Measurements from ENCODE around the gene CDH4.

Gene CDH4

DNA sequence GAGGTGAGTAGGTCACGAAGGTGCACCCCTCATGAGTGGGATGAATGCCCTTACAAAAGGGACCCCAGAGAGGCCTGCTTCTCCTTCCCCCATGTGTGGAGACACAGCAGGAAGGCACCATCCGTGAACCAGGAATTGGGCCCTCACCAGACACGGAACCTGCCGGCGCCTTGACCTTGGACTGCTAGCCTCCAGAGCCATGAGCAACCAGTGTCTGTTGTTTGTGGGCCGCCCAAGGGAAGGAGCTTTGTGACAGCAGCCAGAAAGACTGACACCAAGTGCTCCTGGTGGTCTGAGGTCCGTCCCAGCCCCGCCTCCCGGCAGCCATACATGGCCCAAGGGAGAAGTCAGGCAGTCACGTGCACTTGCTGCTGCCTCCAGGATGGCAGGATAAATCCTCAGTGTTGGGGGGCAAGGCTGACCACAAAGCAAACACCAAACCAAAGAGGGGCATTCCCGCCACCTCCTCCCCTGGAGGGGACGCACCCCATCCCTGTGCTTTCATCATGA lies 29.3 kb downstream of the CDH4 start:
- DNase-seq (ENCODE audit: low read depth in 2 of 2) = no peak

DNA sequence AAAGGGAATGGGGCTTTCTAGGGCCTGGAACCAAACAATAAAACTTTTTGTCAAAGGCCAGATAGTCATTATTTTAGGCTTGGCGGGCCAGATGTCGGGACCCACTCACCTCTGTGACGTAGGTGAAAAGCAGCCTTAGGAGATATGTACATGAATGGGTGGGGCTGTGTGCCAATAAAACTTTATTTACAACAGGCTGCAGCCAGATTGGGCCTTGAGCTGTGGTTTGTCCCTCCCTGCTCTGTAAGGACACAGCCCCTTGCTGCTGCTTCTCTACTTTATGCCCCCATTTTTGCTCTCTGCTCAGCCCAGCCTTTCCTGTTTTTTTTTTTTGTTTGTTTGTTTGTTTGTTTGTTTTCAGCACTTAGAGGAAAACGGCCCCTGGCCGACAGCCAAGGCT lies 32.7 kb downstream of the CDH4 start:
- no peak for DNase-seq (ENCODE audit: low read depth in 2 of 2)

DNA sequence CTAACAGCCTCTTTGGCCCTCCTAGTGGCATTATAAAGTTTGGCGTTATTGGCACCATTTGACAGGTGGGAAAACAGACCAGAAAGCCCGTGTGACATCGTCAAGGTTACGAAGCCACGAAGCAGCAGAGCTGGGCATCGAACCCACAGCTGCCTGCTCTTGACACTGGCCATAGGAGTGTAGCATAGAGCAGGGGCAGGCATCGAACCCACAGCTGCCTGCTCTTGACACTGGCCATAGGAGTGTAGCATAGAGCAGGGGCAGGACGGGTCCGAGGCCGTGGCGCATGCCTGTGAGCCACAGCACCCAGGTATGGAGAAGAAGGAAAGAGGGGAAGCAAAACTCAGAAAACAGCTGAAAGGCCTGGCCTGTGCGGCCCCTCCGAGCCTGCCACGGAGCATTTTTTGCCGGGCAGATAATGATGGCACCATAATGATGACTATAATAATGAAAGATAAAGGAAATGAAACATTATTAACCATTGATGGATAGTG lies 33.1 kb downstream of the CDH4 start:
- DNase-seq (ENCODE audit: low read depth in 2 of 2) = no peak

DNA sequence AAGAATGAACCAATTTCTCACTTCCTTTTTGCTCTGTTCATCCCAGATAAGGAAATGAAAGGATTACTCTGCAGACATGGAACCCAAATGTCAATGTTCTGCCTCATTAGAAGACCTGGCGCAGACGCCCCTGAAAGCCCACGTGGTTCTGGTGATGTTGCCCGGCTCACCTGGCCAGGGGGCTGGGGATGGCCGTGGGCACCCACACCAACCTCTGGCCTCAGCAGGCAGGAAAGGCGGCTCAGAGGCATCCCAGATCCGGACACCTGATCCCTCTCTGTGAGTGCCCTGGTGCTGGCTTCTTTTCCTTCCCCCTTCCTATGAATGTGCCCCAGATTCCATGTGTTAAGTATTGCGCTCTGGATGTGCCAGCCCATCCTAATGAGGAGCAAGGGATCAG lies 33.6 kb downstream of the CDH4 start:
- DNase-seq (ENCODE audit: low read depth in 2 of 2) = no peak

DNA sequence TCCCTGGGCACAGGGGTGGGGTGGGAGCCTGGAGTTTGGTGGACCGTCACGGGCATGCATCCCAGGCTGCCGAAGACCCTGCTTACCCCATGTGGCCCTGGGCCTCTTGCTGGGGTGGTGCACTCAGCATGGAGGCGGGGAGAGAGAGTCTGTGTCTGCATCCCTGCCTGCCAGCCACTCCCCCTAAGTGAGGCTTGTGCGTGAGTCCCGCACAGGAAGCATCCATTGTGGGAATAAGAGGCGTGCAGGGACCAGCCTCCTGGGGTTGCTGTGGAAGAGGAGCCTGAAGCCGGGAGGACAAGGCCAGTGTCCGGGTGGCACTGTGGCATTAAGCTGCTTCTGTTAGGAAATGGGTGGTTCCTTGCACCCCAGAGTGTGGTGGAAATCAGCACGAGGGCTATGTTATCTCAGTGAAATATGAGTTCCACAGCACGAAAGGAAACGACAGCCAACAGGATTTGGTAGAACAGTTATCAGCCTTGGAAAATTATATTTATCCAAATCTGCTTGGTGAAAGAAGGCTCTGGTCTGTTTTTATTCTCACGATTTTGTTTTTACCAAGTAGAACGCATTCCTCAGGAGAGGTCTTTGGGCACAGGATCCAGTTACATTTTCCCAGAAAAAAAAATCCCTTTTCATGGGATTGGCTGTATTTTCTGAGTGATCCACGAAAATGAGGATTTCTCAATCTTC lies 35.7 kb downstream of the CDH4 start:
- no peak for DNase-seq (ENCODE audit: low read depth in 2 of 2)

DNA sequence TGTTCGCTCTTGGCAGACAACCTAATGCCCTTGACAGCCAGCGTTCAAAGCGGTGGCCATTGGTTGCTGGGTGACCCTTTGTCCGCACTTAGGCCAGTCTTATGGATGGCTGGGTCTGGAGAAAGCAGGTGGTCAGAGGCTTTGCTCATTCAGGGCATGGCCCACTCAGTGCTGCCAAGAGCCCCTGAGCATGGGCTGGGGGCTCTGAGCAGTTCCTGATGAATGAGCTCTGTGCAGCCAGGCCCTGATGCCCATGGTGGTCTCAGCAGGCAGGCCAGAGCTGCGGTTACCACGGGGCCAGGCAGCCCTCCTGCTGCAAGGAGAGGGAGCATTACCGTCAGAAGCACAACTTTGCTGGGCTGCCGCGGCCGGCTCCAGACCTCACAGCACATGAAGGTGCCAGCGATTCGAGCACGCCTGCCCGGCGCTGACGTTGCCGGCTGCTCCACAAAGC lies 36.3 kb downstream of the CDH4 start:
- no peak for DNase-seq (ENCODE audit: low read depth in 2 of 2)

DNA sequence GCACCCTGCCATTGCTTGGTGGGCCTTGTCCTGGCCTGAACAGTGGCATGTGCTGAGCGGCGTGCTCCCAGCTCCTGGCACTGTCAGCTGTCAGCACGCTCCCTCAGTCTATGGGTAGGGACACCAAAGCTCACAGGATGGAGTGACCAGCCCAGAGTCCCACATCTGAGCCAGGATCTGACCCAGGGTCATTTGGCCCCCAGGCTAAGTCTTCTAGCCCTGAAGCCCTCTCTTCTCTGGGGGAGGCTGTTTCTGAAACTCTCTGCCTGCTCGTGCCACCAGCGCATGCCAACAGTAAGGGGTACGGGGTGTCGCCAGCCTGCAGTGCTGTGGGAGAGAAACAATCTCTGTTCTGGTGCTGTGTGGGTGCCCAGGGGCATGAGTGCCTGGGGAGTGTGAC lies 37.1 kb downstream of the CDH4 start:
- no peak for DNase-seq (ENCODE audit: low read depth in 2 of 2)

DNA sequence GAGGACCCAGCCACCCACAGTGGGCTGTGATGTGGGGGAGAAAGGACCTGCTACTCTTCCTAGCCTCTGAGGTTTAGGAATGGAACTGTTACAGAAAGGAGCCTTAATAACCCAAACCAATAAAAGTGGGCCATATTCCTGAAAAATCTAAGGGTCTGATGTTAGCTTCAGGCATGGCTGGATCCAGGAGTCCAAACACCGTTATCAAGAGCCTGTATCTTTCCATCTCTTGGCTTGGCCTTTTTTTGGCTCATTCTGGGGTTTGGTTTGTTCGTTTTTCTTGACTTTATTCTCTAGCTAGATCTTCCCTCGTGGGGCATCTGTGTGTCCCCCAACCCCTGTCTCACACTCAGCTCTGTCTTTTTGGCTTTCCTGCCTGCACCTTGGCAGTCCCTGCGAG lies 38.7 kb downstream of the CDH4 start:
- no peak for DNase-seq (ENCODE audit: low read depth in 2 of 2)

DNA sequence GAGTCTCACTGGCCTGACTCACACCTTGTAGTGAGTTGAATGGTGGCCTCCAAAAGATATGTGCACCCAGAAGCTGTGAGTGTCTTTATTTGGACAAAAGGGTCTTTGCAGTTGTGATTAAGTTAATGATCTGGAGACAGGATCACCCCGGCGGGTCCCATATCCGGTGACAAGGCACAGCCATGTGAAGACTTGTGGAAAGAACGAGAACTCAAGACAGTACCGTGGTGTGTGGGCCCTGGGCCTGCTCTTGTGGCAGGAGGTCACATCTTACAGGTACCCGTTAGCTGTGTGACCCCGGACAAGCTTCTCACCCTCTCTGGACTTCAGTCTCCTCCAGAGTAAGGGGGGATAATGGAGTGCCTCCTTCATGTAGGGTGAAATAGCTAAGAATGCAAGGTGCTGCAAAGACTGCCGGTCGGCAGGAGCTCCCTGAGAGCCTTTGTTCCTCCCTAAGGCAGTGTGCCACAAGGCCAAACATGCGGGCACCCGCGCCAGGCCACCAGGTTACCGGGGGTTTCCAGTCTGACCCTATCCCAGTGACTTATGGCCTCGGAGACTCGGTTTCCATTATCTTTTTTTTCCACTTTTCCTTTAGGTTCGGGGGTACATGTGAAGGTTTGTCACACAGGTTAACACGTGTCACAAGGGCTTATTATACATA lies 39.2 kb downstream of the CDH4 start:
- no peak for DNase-seq (ENCODE audit: low read depth in 2 of 2)

DNA sequence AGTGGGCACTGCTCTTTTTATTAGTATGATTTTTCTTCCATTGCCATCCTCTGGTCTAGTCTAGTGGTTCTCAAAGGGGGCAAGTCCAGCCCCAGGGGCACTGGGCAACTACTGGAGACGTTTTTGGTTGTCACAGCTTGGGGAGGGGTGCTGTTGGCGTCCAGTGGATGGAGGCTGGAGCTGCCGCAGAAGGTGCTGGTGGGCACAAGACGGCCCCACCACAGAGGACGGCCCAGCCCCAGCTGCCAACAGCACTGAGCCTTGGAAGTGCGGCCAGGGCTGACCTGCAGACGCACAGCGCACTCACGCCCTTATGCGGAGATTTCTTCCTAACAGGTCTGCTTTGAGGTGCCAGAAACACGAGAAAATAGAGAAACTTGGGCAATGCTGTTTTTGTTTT lies 40.3 kb downstream of the CDH4 start:
- DNase-seq (ENCODE audit: low read depth in 2 of 2) = no peak

DNA sequence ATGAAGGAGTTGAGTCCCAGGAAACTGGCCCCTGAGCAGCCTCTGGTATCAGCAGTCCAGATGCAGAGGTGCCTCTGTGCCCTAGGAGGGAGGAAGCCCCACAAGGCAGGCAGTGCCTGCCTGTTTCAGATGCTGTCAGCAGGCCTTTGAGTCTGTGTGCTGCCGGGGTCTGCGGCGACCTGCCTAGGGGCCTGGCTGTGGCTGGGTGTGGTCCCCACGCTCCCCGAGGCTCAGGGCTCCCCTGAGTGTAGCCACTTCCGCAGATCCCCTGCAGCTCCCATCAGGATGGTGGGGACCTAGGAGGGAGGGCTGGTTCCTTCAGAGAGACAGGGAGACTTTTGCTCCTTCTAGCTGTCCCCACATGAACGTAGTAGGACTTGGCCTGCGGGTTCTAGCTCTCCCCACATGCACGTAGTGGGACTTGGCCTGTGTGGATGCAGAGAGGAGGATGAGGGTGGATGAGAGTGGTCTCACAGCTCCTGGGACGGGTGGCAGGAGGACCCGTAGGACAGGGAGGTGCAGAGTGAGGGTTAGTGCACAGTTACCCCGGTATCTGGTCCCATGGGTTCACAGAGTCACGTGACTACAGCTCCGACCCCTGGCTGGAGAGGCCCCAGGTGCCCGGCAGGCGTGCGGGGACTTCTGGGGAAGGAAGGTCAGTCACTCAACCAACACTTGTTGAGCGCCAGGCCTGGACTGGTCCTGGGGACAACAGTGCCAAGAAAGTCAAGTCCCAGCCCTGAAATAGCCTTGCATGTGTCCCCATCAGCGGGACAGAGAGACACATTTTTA lies 41.0 kb downstream of the CDH4 start:
- DNase-seq (ENCODE audit: low read depth in 2 of 2) = no peak

DNA sequence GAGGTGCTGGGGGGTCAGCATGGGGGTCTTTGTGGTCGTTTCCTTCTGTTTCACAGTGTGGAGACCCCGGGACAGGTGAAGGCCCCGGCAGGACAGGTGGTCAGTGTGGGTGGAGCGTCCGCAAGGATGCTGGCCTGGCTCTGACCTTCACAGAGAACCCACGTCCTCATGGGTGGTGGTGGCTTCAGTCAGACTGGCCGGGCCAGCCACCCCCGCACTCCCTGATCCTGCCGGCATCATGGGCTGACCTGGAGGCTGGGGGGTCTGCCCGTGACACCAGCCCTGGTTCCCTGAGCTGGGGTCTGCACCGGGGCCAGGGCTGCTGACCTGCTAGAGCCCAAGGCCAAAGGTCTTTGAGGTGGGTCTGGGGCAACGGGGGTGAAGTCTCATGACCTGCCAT lies 41.9 kb downstream of the CDH4 start:
- no peak for DNase-seq (ENCODE audit: low read depth in 2 of 2)

DNA sequence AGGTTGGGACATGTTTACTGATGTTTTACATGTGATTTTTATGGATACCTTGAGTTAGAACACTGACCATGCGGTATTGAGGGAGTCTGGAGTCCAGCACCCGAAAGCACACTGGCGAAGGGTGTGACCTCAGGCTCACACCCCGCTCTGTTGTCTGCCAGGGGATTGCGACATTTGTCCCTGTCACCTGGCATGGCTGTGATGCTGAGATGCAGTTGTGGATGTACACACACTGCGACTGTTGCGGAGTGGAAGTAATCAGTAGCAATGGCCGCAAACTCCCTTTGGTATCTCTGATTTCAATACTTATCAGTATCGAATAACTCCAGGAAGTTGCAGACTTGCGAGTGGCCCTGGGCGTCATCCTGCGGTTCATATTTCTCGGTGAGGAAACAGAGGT lies 43.2 kb downstream of the CDH4 start:
- no peak for DNase-seq (ENCODE audit: low read depth in 2 of 2)

DNA sequence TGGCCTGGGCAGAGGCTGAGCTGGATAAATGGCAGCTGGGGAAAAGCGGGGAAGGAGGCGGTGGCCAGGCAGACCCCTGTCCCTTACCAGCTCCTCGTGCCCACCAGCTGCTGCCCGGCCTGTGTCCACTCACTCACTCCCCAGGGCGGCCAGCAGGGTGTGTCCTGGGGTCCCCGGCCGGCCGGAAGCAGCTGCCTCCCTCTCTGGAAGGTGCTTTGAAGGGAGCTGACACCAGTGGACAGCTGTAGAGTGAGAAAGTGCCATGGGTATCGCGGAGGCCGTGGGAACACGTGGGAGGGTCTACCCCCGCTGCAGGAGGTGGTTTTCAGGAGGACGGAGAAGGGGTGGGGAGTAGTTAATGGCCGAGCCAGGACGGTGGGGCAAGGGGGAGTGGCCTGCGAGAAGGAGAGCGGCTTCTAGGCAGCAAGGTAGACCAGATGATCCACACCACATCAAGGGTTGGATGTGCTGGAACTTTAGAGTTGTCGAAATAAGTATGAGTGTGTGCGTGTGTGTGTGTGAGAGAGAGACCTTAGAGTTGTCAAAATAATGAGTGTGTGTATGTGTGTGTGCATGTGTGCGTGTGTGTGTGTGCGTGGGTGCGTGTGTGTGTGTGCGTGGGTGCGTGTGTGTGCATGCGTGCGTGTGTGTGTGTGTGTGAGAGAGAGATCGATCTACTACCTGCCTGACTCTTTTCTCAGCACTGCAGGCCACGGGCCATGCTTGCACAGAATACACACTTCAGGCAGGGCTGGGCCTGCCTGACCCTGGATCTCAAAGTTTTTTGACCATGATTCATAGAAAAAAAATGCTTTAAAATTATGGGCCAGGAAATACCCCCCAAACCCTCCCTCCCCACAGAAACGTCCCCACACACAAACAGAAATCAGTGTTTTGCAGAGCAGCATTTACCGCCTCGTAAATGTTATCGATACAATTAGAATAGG lies 43.9 kb downstream of the CDH4 start:
- DNase-seq (ENCODE audit: low read depth in 2 of 2) = no peak

DNA sequence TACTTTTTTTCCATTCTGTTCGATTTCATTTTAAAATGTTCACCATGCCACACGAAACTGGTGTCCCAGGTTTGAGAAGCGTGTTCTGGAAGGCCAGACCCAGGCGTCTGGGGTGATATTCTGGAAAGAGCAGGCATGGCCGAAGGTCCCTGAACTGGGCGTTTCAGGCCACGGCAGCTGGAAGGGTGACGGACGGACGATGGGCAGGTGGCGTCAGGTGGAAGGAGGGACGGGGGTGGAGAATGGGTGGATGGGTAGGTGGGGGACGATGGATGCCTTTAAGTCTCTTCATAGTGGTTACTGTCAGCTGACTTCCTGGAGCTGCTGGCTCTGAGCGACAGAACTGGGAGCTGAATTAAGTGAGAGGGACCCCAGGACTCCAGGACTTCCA lies 44.6 kb downstream of the CDH4 start:
- DNase-seq (ENCODE audit: low read depth in 2 of 2) = no peak

DNA sequence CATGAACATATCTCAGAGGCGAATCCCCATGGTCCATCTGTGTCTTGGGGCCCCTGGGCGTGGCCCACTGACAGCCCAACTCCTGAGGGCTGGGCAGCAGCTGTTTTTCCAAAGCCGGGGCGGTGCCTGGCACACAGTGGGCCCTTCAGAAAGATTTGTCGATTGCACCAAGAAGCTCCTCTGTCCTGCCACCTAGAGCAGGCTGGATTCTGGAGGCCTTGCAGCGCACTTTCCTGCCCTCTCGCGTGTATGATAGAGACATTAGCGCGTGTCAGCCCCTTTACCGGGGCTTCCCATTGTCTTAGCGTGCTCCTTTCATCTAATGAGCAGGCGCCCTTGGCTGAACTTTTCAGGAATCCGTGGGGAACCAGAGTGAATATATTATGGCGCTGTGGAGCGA lies 45.4 kb downstream of the CDH4 start:
- DNase-seq (ENCODE audit: low read depth in 2 of 2) = no peak

DNA sequence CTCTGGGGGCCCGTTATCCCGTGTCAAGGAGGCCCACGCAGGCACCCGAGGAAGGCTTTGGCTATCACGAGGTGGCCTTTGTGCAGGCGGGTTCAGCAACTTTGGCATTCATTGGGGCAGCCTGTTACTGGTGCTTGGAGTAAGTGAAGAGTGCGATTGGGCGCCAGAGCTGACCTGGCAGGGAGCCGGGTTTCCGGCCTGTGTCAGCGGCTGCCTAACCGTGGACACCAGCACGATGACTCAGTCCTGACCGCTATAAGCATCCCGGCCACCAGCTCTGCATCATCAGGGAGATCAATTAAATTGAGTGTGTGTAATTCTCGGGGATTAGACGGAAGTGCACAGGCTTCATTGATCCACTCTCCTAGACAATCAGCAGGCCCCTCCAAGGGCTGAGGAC lies 45.9 kb downstream of the CDH4 start:
- DNase-seq (ENCODE audit: low read depth in 2 of 2) = no peak

DNA sequence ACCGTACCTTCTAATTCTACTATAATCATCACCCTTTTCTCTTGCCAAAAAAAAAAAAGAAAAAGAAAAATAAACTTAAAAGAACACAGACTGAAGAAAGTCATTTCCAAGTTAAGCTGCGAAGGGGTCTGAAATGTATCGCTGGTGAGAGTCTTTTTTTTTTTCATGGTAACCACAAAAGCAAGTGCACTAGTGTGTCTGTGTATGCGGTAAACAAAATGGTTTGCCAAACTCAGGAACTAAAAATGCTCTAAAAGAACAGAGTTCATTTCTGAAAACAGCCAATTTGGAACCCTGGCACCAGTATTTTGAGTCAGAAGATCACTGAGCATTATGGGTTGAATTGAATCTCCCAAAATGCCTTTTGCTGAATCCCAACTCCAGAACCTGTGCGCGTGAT lies 46.6 kb downstream of the CDH4 start:
- DNase-seq (ENCODE audit: low read depth in 2 of 2) = no peak

DNA sequence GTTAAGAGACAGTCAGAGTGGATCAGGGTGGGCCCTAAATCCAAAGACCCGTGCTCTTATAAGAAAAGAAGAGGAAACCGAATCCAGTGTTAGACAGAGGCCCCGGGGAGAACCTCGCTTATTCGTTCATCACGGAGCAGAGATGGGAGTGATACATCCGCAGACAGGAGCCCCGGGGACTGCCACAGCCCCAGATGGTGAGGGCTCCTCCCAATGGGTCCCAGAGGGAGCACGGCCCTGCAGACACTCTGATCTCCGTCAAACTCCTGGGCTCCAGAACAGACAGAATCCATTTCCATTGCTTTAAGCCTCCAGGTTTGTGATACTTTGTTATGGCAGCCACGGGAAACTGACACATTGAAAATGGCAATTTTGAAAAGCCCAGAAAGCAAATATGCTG lies 47.0 kb downstream of the CDH4 start:
- no peak for DNase-seq (ENCODE audit: low read depth in 2 of 2)

DNA sequence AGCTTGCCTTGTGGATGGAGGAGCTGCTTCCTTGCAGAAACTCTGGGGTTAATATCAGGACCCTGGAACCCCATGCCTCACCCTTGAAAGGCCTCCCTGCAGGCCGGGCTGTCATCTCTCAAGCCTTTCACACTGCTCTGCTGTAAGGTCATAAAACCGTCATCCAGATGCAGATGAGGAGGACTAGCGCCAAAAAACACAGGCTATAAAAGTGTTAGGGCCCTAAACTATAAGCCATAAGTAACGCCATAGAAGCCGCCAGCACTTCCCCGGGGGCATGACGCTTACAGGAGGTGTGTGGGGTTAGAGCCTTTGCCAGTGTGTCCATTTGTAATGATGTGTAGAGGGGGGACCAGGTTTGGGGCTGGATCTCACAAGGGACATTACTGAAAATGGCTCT lies 47.6 kb downstream of the CDH4 start:
- DNase-seq (ENCODE audit: low read depth in 2 of 2) = no peak

DNA sequence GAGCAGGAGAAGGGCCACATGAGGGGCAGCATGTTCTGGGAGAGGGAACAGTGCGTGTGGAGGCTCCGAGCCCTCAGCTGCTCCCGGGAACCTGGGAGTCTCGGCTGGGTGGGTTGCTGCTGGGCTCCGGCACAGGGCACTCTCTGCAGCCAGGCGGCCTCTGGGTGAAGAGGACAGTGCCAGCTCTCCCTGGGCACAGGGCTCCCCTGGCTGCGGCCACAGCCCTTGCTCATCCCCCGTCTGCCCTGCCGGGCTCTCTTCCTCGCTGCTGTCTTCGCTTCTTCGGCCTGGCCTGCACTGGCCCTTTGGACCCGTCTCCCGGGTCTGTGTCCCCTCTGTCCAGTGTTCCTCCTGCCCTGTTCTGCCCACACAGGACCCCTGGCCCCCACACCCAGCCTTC lies 48.2 kb downstream of the CDH4 start:
- no peak for DNase-seq (ENCODE audit: low read depth in 2 of 2)

DNA sequence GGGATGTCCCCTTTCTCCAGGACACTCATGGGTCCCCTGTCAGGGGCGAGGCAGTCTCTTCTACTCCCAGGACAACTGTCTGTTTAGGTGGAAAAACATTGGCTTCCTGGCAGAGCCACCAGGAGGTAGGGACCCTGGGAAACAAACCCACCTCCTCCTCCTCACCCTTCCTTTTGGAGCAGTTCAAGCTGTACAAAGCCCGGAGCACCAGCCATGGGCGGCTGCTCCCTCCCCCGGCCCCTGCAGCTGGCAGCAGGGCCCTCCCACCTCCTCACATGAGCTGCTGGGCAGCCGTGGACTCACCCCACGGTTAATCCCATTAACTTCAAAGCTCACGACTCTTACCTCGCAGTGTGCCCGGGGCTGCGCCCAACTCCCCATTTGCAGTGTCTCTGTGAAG lies 48.6 kb downstream of the CDH4 start:
- no peak for DNase-seq (ENCODE audit: low read depth in 2 of 2)
